DND-41 (cell line): Measurements from ENCODE around the gene NF2.

ENCODE experiments used
- CTCF ChIP-seq: IDR thresholded peaks from 2 replicates; pipeline ENCODE4 v1.5.1; 2012; ENCODE audit warnings: borderline replicate concordance, low read length, moderate library complexity, mild to moderate bottlenecking; ENCODE audit not compliant: poor library complexity, severe bottlenecking; ENCODE audit errors: extremely low read depth
- EZH2 ChIP-seq: IDR thresholded peaks from 3 replicates; pipeline ENCODE4 v1.6.1; 2012; ENCODE audit warnings: borderline replicate concordance, low read depth, mild to moderate bottlenecking, moderate library complexity, low read length, inconsistent platforms; ENCODE audit not compliant: severe bottlenecking

DNA sequence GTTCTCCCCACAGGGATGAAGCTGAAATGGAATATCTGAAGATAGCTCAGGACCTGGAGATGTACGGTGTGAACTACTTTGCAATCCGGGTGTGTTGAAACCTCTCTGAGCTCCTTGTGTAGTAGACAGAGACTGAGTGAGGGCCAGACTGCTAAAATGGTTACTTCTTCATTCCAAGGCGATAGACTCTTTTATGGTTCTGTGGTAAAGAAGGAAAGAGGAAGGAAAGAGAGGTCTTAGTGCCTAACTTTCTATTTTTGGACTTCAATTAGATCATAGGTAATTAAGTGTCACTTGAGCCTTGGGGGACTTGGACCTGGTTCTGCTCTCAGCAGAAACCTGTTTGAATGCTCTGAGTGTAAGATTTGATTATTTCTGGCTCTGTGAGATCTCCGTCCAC lies 54.7 kb downstream of the NF2 start:
- TF ChIP-seq CTCF: no peak
- no peak for TF ChIP-seq EZH2
